GM11168 (cell line): ENCODE results near the gene MESP2.

Experiments
- in situ Hi-C: fragments of 300-500 bp; cut with MboI; formaldehyde crosslinking; loops from one replicate; pipeline ENCODE4 v1.12.0; 2022; ENCODE audit warnings: low sequenced_read_pairs; ENCODE audit not compliant: unreplicated experiment

MESP2 gene

GRCh38 chr15:89776274-89777072 is at the start of gene MESP2:
Gene MESP2, plus strand, starts transcription at chr15:89776332. Its CDS starts 26 bp downstream, at chr15:89776358.
- in situ Hi-C loops, result no loop called here

DNA sequence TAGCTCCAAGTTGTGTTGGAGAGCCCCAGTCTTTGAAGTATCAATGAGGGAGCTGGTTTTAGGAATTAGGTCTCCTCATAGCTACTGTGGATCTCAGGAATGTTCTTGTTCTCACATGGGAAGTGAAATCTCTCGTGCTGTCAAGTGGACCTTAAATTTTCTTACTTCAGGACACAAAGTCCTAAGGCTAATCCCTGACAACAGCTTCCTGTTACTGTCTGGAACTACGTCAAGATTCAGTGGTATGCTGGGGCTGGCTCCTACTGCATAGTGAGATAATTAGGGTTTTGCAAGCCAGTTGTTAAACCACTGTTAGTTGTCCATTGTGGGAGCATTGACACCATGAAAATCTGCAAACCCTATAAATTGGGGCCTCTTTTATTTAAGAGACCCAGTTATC is 47.9 kb upstream of the MESP2 start:
- in situ Hi-C loops, result loop anchor here (25.0 kb wide), 1 partner anchor 534 kb away; the partner anchor contains the start of gene NGRN

DNA sequence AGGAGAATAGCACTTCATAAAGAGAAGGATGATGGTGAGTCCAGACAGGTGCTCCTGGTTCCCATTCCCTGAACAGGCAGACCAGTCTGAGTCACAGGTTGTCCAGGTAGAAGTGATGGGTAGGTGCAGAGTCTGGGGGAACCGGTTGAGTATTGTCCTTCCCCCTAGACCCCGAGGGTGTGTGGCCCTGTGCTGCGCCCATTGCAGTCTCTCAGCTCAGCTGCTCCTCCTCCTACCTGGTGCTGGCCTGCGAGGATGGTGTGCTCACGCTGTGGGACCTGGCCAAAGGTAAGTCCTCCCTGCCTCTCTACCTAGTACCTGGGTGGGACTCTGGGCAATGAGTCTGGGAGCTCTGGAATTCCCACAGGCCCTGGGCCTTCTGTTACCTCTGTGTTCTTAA is 44.9 kb upstream of the MESP2 start:
- in situ Hi-C loops, result loop anchor here (25.0 kb wide), 1 partner anchor 531 kb away; the partner anchor contains the start of gene NGRN

GRCh38 chr15:89732451-89733172 is 43.5 kb upstream of the MESP2 start:
- in situ Hi-C loops, result loop anchor here (25.0 kb wide), 1 partner anchor 530 kb away; the partner anchor contains the start of gene NGRN

GRCh38 chr15:89735773-89736172 is 40.4 kb upstream of the MESP2 start:
- in situ Hi-C loops, result loop anchor here (25.0 kb wide), 1 partner anchor 527 kb away; the partner anchor contains the start of gene NGRN

GRCh38 chr15:89740137-89740536 is 36.0 kb upstream of the MESP2 start:
- in situ Hi-C loops, result loop anchor here (25.0 kb wide), 1 partner anchor 522 kb away; the partner anchor contains the start of gene NGRN

- in situ Hi-C loops, result loop anchor here (25.0 kb wide), 1 partner anchor 519 kb away; the partner anchor contains the start of gene NGRN
These were observed 33.1 kb upstream of the MESP2 start for GRCh38 chr15:89743011-89743410.

DNA sequence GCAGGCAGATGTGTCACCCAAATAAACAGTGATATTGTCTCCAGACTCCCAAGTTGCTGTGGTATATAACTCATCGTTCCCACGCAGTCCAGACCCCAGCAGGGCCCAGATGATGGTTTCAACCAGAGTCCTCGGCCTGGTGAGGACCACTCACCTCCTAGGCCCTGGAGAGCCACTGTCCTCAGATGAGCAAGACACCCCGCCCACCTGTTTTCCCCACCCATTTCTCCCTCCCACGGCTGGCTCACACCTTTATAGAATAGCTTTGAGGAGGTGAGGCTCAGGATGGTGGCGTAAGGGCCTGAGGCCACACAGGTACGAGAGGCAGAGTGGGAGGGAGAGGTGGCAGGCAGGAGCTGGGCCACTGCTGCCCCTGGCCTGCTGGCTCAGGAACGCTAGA is 32.5 kb upstream of the MESP2 start:
- in situ Hi-C loops, result loop anchor here (25.0 kb wide), 1 partner anchor 519 kb away; the partner anchor contains the start of gene NGRN

DNA sequence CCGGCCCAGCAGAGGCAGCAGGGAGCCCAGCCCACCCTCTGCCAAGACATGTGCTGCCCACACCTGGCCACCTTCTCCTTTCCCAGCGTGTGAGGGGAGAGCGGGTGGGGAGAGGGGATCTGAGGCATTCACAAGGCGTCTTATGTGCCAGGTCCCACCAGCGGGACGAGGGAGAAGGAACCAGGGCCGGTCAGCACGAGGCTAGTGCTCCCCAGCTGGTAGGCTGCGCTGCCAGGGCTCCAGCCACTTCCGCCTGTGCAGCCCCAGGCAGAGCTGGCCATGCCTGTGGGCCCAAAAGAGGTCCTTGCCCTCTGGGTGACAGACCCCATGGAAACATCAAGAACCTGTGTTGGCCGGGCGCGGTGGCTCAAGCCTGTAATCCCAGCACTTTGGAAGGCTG is 31.0 kb upstream of the MESP2 start:
- in situ Hi-C loops, result loop anchor here (25.0 kb wide), 1 partner anchor 517 kb away; the partner anchor contains the start of gene NGRN

- in situ Hi-C loops, result loop anchor here (25.0 kb wide), 1 partner anchor 517 kb away; the partner anchor contains the start of gene NGRN
These were observed 30.4 kb upstream of the MESP2 start for GRCh38 chr15:89745768-89746167.

GRCh38 chr15:89746386-89746780 is 29.7 kb upstream of the MESP2 start:
- in situ Hi-C loops, result loop anchor here (25.0 kb wide), 1 partner anchor 516 kb away; the partner anchor contains the start of gene NGRN

DNA sequence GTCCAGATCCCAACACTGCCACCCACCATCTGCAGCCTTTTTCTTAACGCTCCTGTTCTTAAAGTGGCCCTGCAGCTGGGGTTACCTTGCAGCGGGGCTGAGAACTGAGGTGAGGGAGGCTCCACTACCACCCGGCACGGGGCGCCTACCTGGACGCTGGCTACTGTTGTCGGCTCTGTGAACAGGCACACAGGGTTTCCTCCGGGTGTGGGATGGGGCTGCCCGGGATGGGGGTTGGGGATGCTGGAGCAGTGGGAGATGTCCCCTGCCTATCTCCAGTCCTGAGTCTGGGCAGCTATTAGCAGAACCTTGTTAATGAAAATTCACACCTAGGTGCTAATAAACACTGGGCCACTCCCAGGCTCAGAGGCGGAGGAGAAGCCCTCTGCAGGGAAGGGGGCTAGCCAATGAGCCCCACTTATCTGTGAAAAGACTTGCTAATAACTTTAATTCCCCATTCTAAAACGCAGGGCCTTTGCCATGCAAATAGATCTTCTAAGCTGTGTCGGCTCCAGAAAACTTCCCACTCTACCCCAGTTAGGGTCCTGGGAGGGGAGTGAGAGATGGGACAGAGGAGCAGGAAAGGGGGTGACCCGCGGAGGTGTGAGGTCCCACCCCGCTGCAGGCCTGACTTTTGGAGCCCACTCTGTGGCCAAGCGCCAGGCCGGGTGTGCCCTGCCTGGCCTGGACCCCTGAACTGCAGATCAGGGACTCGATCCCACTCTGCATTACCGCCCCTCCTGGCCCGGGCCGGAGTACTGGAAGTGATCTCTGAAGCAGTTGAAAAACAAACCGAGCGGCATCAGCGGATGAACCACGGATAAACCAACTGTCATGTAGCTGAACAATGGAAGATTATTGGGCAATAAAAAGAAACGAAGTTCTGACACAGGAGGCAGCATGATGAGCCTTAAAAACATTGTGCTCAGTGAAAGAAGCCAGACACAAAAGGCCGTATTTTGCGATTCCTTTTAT is 28.1 kb upstream of the MESP2 start:
- in situ Hi-C loops, result loop anchor here (25.0 kb wide), 1 partner anchor 514 kb away; the partner anchor contains the start of gene NGRN

GRCh38 chr15:89749054-89749453 is 27.1 kb upstream of the MESP2 start:
- in situ Hi-C loops, result loop anchor here (25.0 kb wide), 1 partner anchor 513 kb away; the partner anchor contains the start of gene NGRN

GRCh38 chr15:89749526-89749925 is 26.6 kb upstream of the MESP2 start:
- in situ Hi-C loops, result loop anchor here (25.0 kb wide), 1 partner anchor 513 kb away; the partner anchor contains the start of gene NGRN

- in situ Hi-C loops, result loop anchor here (5.0 to 25.0 kb wide), 3 partner anchors 122 to 512 kb away; partner anchors contain the start of gene NGRN
These were observed 26.1 kb upstream of the MESP2 start for GRCh38 chr15:89749951-89750559.

DNA sequence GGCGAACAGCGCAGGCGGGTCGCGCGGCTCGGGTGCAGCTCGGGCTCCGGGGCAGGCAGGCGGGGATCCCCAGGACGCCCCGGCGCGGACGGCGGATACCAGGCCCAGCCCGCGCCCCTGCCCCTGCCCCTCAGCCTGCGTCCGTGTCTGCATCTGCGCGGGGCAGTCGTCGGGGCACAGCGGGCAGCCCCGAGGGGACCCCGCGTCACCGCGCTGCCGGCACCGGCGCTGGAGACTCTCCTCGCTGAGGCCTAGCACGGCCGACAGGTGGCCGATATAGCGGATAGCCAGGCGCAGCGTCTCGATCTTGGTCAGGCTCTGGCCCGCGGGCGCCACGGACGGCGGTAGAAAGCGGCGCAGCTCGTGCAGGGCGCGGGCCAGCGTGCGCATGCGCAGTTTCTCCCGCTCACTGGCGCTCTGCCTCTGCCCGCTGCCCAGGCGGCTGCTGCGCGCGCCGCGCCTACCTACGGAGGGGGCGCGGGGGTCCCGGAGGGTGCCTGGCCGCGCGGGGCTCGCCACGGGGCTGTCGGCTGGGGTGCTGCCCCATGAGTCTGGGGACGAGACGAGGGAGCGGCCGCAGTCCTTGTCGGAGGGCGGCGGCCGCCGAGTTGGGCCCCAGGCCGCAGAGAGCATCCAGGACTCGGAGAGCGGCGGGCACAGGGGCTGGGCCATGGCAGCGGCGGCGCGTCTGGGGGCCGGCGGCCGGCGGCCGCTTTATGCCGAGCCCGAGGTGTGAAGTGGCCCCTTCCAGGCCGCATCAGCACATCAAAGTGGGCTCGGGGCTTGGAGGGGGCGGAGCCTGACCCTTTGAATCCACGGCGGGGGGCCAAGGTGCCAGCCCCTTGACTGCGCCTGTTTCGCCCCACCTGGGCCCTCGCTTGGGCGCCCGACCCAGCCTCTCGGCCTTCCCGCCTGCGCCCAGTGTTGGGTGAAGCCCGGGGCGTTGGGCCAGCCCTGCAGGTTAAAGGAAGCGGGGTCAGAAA is 25.3 kb upstream of the MESP2 start, which contains the start of gene MESP1:
TSS of gene MESP1 (minus strand) at position 690 of the 983 bp plus-strand sequence. CDS start at position 672, 18 bp downstream.
- in situ Hi-C loops, result loop anchor here (5.0 kb wide), 2 partner anchors 121 to 321 kb away; no protein-coding TSS in a partner anchor

GRCh38 chr15:89751748-89752147 is 24.4 kb upstream of the MESP2 start:
- in situ Hi-C loops, result loop anchor here (5.0 kb wide), 2 partner anchors 121 to 321 kb away; no protein-coding TSS in a partner anchor
